ENCODE data around the gene ADAMTS8. TPM values are rescaled to one million over a fixed set of nuclear protein-coding genes. Genes with fewer than 3 reads are reported as not detected.
"Not testable (repeated sequence)": the region's sequence is repeated elsewhere in the genome, so short reads cannot be mapped to it uniquely, and the experiment has no call there.

ADAMTS8 gene
- polyA plus RNA-seq, 10 donors = 8.3 to 13.4 (median 11.4) TPM

DNA sequence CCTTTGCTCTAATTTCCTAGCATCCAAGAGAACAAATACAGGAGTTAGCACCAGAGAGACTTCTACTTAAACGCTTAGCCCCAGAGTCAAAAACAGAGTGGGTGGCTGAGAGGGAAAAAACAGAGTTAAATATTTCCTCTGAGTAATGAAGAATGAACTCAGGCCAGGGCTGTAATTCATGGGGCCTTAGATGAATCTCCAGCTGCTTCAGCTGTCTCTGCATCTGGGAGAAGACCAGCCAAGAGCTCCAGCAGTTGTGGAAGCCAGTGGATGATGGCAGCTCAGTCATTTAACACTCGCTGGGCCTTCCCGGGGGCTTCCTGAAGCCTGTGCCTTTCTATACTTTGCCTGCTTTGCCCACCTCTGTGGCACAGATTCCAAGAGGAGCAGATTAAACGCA is 14.3 kb upstream of the ADAMTS8 start:
- peak; percentile 79 to 92 (median 83) for DNase-seq

DNA sequence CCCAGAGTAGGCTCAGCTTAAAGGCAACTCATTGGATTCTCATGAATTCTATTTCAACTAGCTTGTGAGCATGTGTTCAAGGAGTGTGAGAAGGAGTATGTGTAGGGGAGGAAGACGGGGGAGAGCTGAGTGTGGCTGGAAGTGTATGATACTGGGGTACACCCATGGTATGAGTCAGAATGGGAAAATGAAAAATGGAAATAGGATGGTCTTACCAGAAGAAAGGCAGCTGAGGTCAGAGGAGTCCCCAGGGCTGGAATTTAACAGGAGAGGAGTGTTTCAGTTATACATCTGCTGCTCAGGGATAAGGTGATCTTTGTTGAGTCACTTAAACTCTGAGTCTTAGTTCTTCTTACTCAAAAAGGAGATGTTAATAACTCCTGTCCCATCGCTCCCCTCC is 13.3 kb upstream of the ADAMTS8 start:
- no peak for DNase-seq

DNA sequence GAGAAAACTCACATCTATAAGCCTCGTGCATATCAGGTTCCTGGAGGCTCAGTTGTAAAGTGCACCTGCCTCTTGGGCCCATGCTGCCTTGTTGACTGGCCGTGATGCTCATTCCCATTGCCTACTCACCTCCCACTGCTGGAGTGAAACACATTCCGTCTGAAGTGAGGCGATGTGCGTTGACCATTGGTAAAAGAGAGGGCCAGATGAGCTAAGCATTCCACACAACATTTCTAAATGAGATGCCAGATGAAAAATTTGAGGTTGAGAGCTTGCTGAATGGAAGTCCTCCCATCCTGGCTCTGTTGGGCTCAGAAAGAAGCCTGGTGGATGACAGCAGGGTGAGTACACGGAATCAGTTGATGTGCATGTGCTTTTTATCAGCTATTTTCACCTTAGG is 11.5 kb upstream of the ADAMTS8 start:
- no peak for DNase-seq

DNA sequence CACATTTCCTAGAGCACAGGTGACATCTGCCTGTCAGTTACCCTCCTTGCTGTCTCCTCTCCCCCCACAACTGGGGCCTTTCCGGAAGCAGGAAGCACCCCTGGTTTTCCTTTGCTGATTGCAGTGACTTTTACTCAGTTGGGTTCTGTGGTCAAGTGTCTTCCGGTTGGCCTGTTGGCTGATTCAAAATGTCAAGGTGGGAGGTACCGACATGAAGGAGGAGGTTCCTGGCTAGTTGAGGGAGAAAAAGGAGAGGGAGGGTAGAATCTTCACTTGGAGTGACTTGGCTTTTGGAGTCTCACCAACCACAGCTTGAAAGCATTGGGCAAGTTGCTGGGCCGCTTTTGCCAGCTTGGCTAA is 10.7 kb upstream of the ADAMTS8 start:
- no peak for DNase-seq

DNA sequence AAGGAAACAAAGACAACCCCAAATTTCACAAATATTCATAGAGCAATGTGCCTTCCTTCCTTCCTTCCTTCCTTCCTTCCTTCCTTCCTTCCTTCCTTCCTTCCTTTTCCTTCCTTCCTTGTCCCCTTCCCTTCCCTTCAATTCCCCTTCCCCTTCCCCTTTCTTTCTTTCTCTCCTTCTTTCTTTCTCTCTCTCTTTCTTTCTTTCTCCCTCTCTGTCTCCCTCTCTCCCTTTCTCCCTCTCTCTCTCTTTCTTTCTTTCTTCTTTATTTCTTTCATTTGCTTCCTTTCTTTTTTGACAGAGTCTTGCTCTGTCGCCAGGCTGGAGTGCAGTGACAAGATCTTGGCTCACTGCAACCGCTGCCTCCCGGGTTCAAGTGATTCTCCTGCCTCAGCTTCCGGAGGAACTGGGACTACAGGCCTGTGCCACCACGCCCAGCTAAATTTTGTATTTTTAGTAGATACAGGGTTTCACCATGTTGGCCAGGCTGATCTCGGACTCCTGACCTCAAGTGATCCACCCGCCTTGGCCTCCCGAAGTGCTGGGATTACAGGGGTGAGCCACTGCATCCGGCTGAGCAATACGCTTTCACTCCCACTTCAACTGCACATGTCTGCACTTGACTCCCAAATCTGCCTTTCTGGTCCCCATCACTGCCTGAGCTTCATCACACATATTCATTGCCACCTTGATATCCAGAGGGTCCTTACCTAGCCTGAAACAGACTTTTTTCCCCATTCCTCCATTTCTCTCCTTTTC is 10.2 kb upstream of the ADAMTS8 start:
- not testable (repeated sequence) for DNase-seq

DNA sequence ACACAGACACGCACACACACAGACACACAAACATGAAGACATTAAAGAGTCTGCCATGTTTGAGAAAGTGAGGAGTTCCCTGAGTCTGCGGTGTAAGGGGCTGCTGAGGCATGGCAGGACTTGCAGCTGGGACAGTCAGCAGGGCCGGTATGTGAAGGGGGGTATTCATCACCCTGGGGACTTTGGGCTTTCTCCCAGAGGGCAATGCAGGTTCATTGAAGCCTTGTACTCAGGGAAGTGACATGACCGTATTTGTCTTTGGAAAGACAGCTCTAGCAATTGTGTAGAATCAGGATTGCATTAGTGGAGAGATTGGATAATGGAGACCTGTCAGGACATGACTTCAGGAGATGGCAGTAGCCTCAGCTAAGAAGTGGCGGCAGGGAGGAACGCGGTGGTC is 9.4 kb upstream of the ADAMTS8 start:
- DNase-seq = no peak

DNA sequence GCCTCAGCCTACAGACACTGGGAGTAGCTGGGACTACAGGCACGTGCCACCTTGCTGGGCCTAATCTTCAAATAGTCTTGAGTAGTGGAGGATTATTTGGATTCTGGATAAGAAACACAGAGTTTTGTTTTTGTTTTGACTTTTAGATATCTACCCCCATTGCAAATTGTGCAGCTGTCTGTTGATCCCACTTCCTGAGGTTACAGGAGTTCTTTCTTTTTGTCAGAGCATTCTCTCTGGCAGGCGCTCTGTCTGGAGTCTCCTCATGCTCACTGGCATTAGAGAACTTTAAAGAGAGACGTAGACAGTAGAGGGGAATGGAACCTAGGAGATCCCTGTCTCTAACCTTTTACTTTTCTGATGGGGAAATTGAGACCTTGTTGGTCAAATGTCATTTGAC is 7.8 kb upstream of the ADAMTS8 start:
- DNase-seq = no peak

DNA sequence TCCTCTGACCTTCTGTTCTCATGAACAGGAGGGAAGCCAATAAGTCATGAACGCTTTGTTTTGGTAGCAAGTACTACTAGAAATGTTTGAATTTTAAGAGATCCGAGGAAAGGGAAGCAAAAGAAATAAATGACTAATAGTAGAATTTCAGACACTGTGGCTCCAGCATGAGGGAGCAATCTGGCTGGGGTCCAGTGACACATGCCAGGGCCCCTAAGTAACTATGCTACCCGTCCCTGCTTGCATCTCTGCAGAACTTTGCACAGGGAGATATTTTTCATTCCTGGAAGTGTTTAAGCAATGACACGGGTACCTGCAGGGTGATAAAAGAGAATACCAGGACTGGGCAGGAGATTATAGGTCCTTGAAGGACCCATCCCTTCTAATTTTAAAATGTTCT is 7.3 kb upstream of the ADAMTS8 start:
- DNase-seq = no peak

DNA sequence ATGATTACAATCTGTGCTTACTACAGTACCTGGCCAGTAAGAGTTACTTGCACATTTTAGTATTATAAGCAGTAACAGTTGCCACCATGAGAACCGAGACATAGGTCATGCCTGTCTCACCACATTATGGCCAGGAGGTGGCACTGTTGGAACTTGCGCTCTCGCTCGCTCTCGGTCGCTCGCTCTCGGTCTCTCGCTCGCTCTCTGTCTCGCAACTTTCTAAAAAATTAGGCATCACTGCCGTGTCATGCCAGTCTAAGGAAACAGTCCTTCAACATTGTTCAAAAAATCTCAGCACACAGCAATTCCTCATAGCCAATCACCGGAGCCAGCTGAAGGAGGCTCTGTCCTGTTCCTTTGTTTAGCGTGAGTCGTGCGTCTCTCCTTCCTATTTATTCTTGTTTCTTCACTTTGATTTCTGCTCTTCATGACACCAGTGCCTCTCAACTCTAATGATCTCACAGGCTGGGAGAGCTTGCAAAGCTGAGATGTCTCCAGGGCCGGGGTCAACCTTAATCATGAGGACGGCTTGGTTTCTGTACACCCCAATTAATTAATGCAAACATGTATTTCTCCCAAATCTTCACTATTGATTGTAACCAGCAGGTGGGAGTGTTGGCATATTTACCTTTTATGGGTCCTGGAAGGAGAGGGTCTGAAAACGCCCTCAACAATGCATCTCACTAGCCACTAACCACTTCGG is 6.3 kb upstream of the ADAMTS8 start:
- peak; percentile 84 to 94 (median 90) for DNase-seq

DNA sequence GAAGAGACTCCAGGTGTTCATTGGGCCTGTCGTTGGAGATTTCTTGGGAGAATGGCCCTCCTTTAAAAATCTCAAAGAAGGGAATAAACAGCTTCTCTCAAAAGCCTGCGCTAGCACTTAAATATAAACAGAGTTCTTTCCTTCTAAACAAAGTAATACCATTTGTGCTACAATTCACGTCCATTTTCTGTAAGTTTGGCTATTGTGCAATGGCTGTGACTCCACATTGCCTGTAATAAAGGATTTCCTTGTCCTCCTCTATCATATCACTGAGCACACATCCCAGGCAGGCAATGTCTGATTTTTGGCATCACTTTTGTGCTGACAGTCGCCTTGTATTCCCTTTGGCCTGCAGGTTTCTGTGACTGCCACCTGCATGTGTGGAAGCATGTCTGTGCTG is 4.9 kb upstream of the ADAMTS8 start:
- no peak for DNase-seq

DNA sequence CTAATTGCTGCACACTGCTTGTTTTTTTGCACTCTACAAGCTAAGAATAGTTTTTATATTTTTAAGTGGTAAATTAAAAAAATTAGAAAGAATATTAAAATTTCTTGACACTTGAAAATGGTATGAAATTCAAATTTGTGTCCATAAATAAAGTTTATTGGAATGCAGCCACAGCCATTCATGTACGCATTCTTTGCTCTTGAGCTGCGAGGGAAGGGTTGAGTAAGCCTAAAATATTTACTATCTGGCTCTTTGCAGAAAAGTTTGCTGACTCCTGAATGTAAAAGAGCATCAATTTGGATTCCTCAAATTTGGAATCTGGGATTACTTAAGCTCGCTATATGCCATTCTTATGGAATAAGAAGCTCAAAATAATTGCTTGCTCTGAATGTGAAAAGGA is 3.4 kb upstream of the ADAMTS8 start:
- no peak for DNase-seq

DNA sequence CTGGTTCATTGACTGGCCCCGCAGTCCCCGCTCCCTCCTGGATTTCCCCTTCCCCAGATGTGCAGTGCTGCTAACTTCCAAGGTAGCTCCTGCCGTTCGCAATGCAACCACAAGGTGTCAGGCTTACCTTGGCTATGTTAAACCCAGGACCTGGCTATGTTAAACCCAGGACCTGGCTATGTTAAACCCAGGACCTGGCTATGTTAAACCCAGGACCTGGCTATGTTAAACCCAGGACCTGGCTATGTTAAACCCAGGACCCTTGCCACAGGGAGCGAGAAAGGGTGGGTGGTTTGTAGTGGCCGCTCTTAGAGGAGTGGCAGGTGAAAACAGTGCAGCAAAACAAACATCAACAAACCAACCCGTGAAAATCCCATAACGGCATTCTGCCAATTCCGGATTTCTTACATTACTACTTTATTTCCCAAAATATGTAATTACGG is 2.9 kb upstream of the ADAMTS8 start:
- DNase-seq = peak in 2 of 3 donors; percentile 78 to 82

DNA sequence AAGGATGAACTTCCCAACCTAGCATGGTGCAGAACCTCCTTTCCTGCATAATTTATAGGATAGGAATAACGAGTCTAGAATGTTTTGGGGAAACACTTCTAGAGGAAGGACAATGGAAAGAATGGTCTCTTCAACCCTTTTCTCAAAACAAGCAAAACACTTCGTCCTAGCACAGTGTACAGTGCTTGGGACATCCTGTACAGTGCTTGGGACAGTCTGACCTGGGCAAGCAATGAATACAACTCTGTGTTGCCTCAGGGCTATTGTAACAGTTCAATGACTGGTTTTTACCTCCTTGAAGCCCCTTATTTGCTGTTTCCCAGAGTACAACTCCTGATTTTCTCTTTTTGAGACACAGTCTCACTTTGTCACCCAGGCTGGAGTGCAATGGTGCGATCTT is 1.6 kb upstream of the ADAMTS8 start:
- no peak for DNase-seq

DNA sequence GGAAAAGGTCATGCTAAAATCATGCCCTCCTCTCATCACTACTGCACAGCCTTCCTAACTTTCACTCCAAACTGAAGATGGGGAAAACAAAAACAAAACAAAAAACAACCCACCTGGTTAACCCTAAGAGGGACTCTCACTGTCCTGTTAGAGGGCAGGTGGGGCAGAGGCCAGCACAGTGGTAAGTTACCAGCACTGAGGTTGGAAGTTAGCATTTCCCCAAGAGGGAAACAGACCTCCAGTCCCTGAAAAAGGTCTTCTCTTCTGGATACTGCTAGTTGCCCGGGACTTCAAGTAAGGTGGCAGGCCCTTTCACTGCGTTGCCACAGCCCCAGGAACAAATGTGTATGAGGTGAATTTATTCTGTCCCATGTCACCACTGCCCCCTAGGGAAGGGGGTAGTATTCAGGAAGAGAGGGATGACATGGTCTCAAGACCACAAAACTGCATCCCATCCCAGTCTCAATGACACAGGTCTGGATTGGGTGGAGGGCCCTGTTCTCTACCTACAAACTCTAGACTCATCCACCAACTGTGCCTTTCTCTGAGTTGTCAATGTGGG is 792 bp upstream of the ADAMTS8 start:
- no peak for DNase-seq

DNA sequence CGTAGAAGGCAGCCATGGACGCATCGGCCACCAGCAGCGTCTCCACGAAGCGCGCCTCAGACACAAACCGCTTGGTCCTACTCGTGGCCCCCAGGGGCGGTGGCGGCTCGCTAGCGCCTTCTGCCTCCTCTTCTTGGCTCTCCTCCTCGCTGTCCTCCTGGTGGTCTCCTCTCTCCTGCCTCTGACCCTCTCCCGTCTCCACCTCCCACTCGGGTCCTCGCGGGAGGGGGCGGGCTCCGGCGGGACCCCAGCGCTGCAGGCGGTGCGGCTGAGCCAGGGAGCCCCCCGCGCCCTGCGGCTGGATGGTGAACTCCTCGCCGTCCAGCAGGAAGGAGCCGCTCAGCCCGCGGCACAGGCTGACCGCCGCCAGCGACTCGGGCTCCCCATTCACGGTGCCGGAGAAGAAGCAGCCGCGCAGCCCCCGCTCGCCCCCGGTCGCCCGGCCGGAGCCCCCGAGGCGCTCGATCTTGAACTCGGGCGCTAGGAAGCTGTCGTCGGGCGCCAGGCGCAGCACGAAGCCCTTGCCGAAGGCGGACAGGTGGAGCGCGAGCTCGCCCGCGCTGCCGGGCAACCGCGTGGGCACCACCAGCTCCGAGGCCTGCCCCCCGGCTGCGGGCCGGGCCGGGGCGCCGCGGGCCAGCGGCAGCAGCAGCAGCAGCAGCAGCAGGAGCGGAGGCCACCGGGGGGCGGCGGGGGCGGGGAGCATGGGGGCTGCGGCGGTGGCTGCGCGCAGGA is 661 bp downstream of the ADAMTS8 start:
- DNase-seq = peak in 1 of 3 donors; percentile 77

DNA sequence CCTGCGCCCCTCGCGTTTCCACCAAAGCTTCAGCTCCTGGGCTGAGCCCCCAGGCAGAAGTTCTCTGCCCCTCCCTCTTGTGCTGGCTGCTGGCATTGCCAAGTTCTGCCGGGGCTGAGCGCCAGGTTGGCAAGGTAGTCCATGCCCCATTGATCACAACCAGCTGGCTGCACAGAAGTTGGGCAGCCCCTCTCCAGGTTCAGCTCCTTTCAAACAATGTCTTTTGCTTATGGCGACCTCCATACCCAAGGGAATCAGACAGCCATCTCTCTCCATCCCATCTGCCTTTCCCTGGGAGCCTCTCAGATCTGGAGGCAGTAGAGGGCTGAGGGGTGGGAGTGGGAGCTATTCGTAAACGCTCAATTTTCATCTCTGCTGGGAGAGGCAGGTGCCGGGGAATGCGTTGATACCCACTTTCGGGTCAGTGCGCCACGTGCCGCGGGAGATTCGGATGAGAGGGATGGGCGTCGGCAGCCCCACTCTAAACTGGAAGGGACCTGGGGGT is 1.5 kb downstream of the ADAMTS8 start:
- no peak for DNase-seq

DNA sequence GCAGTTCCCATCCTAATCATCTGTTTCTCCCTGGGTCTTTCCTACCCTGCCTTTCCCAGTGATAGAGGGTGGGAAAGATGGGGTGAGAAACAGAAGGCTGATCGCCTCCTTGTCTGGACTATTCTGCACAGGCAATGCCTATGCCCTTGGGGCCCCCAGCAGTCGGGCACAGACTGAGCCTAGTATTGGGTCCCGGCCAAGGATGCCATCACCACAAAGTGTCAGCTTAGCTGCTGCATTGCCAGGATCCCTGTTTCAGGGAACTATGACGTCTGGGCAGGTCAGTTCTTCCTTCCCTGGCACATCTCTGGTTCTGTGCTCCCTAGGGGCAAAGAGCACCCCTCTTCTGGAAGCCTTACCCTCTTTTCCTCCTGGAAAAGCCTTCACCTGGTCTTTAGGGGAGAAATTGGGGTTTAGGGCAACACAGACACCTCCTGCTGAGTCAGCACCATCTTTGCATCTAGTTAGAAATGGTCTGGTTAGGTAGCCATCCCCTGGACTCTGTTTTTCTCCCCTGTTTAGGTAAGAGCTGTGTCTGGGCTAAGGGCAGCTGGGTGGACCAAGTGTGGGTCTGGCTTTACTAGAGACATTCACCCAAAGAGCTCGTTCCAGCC is 2.1 kb downstream of the ADAMTS8 start:
- DNase-seq = no peak

DNA sequence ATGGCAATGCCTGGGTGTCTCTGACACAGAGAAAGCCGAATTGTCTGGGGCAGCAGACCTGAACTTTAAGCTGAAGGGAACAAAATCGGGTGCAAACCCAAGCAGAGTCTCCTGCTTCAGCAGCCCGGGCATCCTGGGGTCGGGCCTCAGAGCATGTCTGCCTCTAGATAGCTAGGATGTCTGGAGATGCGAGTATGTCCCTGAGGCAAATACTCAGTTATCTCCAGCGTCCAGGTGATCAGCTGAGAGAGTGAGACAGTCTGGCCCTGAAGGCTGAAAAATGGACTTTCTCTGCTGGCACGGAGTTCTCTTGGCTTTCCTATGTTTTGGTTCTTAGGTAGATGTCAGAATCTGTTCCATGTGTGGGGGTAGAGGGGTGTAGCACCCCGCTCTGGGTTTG is 3.3 kb downstream of the ADAMTS8 start:
- DNase-seq = no peak

DNA sequence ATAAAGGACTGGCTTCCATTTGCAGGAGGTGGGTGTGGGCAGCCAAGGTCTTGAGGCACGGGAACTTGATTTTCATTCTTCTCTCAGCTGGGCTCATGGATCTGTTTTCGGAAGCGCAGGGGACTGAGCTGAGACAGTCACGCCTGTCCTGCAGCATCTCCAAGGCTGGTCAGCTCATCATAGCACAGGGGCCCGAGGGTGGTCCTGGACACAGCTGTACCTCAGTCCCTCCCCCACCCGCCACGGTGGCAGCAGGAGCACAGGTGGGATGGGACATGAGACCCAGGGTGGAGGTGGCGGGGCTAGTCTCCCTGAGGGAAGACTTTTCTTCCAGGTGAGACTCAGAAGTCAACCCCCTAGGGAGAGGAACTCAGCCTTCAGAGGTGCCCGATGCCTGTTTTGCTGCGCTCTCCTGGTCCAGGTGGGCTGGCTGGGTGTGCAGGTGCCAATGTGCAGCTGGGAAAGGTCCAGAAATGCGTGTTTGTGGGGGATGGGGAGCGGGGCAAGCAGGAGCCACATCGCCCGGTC is 3.7 kb downstream of the ADAMTS8 start:
- DNase-seq = no peak

DNA sequence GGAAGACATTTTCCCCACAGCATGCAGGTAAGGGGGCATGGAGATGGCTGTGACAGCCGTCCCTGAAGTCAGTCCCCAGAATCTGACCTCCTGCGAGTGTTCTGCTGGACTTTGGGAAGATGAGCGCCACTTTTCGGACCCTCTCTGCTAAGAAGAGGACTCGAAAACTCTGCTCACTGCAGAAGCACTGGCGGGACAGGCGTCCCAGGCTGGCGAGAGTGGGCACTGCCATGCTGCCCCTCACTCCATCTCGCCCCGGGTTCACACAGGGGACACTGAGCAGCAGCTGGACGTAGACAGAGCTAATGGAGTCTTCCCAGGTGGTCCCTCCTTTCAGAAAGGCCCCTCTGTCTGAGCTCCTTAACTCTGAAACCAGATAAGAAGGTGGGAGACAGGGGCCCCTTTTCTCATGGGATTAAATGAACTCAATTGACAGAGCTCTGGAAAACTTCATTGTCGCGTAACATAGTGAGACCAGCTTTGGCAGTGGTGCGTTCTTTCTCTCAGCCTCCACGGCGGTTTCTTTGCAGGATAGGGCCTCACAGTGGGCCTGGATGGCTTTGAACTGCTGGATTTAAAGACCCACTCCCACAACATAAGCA is 4.8 kb downstream of the ADAMTS8 start:
- DNase-seq = no peak
